GM21528 (cell line): ENCODE results near the gene KRTAP10-2.

Experiments
- ATAC-seq: cut with Tn5 transposase; IDR thresholded peaks from one replicate; pipeline ENCODE4 v1.9.1; 2021; ENCODE audit warnings: mild to moderate bottlenecking, moderate library complexity; ENCODE audit not compliant: unreplicated experiment, low FRiP score

Gene KRTAP10-2

DNA sequence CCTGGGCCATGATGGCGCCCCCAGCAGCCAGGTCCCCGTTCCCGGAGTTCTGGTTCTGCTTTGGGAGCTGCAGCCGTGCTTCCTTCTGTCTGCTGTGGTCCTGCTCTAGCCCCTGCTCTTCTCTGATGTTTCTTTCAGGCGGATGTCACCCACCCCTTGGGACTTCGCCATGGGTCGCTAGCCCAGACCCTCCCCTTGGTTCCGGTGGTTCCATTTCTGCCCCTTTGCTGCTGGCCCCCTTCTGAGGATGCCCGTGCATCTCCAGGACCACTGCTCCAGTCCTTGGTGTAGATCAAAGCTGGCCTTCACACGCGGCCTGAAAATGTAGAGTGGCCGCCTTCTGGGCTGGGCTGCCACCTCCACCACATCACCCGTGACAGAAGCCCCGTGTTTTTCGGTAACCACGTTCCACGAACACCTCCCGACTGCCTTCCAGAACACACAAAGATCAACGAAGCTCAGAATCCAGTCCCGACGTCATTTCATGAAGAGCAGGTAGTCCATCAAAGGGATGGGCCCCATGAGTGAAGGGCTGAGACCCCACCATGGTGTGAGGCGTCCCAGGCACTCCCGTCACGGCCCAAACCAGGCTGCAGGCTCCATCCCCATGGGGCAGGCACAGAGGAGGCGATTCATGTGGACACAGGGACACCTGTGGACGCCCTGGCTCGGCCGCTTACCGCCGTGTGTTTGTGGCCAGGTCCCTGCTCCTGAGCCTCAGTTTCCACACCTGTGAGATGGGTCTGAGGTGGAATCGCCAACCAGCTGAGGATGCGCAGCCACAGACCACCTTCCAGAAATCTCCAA, 35.7 kb downstream of the KRTAP10-2 start:
- ATAC-seq: no peak

DNA sequence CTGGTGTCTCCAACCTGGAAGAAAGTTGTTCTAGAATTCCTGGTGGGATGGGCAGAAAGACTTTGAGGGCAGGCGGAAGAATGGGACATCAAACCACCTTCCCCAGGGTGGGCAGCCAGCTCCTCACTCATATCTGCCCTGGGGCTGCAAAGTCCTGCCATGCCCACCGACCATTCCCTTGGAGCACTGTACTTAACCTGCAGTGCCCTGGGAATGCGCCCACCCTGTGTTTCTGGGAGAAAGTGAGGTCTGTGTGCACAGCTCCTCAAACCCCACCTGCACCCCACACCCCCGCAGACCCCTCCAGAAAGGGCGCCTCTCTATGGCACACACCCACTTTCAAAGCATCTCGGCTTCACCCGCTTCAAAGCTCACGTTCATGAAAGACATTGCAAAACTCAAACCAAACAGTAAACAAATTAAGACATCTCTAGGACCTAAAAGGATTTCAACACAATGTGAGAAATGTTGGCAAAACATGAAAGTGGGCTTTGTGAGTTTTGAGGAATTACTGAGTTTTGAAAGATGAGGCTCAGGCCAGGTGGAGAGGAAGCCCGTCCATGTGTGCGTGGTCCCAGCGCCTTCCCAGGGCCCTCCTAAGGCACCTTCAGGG, 36.5 kb downstream of the KRTAP10-2 start:
- ATAC-seq: no peak

DNA sequence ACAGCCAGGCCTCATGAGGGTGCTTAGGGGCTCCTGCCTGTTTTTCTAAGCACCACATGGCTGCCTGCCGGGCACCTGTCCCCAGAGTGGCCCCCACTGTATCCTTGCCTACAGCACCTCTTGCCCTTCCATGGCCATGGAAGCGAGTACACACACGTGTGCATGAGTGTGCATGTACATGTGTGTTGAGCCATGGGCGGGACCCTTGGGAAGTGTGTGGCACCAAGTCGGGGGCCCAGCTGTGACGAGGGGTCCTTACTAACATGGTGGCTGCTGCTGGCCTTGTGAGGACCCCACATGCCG, 37.1 kb downstream of the KRTAP10-2 start:
- ATAC-seq: no peak

DNA sequence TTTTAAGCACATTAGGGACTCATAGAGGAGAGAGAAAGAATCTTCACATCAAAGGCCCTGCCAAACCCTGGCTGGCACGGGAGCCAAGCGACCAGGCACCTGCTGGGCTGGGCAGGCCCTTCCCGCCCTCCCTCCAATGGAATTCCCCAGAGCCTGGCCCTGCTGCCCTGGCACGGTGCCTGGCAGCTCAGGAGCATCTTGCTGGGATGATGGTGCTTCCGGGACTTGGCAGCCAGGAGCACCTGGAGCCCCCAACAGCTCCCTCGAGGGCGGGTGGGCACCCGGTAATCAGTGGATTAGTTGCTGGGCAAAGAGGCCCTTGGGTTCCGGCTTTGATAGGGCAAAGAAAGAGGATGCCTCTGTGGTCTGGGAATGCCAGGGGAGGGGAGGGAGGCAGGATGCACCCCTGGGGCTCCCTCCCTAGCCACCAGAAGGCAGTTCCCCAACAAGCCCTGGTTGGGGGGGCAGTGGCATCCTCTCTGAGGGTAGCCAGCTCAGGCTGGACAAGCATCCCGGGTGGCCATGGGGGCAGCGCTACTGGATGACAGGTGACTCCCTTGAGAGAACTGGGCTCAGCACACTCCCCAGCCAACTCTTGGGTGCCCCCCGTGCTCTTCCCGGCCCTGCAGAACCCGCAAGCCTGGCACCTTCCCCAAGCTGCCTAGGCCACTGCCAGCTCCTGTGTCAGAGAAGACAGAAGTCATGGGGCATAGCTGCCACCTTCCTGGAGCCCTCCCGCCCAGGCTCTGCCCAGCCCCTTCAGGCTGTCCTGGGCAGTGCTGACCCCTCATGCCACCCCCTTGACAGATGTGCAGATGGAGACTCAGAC, 37.7 kb downstream of the KRTAP10-2 start:
- no peak for ATAC-seq

DNA sequence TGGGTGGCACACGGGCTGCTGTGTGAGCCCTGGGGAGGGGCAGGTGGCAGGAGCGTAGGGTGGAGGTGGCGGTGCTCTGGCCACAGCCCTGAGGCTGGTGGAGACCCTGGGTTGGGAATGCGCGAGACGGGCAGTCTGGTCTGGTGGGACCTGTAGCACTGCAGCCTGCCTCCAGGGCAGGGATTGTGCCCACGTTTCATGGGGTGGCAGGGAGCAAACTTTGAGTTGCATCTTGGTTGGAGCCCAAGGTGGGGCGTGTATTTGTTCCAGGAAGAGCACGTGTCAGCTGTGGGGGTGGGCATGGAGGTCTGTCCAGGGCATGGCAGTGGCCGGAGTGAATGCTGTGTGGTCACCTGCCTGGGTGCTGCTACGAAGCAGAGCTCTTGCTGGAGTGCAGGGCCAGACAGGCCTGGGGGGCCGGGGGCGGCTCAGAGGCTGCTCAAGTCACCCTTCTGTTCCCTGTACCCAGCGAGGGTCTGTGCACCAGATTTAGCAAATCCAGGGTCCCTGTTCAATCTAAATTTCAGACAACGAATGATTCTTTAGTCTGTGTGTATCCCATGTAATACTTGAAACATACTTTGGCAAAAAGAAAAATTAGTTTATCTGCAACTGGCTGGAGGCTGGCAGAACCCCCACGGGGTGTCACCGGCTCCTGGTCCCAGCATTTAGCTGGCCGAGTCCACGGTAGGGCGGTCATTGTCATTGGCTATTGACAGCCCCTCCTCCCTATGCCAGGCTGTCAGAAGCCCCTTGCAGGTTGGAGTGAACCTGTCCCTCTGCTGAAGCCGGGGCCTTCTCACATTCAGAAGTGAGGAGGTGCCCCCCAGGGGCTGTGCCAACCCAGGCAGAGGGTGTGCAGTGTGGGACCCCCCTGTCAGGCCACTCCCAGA, 38.6 kb downstream of the KRTAP10-2 start:
- ATAC-seq: no peak

DNA sequence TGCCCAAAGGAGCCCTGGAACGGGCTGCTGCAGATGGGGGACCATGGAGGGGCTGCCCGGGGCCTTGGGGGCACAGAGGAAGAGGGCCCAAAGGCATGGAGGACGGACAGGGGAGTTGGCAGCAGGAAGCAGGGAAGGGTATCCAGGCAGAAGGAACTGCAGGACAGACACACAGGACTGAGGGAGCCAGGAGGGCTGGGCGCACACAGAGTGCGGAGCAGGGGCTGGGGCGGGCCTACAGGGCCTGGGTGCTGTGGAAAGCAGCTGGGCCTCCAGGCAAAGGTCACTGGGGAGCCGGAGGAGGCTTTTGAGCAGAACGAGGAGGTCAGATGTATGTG, 39.4 kb downstream of the KRTAP10-2 start:
- ATAC-seq: no peak

DNA sequence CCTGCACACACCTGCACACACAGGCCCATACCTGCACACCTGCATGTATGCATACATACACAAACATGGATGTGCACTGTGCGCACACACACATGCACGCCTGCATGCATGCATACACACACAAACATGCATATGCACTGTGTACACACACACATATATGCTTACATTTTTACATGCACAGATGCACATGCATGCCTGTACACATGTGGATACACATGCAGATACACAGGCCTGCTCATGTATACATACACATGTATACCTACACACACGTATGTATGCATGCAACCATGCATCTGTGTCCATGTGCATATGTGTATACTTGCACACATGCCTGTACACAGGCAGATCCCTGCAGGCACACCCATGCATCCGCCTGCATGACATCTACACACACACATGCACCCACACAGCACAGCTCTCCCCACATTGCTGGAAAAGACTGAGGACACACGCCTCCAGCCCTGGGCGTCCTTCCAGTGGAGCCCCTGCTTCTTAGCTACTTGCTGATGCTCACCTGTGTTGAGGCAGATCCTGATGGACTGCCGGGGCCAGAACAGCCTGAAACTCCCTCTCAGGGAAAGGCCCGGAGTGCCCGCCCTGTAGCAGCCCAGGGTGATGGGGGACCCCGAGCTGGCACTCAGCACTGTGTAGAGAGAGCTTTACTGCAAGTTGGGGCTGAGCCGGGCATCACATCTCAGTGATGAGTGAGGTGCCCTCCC, 39.9 kb downstream of the KRTAP10-2 start:
- ATAC-seq: no peak

DNA sequence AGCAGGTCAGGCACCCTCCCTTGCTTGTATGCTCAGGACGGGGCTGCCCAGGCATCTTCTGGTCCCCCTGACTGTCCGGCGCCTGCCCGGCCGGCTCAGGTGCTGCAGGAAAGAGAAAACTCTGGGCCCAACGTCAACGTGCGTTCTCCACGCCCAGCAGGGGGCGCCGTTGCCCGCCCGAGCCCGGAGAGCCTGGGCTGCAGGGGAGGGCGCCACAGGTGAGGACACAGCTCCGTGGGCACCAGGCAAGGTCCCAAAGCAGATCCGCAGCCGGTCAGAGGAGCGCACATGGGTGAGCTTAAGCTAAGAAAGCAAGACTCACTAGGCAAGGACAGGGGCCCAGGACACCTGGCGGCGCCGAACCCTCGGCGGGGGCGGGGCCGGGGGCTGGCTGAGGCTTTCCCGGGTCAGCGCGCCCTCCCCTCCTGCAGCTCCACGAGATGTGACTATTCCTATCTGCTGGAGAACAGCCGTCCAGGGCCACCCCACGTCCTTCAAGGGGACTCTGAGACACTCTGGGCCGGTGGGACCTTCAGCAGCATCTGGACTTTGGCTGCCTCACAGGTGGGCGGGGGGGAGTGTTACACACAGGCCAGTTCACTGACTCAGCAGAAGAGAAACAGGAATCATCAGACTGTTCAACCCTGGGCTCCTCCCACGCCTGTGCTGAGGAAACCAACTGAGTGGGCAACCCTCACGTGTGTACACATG, 40.6 kb downstream of the KRTAP10-2 start:
- no peak for ATAC-seq

DNA sequence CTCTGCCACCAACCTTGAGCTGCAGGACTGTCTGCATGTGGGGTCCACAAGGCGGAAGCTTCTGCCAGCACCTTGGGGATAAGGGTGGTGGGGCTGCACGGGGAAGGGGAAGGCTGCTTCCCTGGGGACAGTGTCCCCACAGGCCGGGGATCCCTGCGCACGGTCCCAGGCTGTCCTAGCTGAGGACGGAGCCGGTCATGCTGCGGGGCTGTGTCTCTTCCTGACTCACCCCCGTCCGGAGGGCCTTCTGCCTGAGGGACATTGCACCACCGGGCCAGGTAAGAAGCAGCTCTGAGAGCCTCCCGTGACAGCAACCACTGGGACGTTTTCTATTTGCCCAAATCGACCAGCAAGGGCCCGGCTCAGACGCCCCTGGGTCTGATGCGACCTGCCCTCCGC, 41.2 kb downstream of the KRTAP10-2 start:
- no peak for ATAC-seq

DNA sequence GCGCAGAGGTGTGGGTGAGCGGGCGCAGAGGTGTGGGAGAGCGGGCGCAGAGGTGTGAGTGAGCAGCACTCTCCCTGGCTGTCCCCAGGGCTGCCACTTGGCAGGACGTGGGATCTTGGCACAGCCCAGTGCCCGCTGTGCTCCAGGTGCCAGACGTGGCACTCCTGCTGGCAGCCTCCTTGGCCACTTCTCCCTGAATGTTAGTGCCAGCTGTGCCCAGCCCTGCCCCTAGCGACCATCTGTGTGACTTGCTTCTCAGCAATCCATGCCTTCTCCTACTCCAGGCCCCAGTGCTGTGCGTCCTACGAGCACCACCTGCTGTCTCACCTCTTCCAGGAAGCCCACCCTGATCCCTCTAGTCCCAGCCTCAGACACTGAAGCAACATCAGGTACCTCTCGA, 41.8 kb downstream of the KRTAP10-2 start:
- no peak for ATAC-seq

DNA sequence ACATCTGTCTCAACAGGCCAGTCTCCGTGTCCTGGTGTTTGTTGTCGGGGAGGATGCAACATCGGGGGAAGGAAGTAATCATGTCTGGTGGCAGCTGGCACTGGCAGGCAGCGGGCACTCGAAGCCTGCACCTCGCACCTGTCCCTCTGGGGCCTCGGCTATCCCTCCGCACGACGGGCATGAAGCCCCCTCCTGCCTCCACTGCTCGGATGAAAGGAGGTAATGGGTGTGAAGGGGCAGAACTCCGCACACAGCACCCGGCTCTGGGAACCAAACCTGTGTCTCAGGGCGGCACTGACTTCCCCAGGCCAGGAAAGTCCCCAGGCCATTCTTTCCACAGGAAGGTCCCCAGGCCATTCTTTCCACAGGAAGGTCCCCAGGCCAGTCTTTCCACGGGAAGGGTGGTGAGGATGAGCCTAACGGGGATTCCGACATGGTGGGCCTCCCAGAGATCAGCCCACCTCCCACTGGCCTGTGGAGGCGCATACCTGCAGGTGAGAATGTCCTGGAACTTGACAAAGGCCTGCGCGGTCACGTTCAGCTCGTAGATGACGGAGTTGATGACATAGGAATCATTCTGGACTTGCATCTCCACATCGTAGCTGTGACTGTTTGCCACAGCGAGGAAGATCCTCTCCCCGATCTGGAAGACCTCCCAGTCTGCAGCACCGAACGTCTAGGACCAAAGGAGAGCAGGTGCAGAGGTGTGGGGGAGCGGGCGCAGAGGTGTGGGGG, 42.4 kb downstream of the KRTAP10-2 start:
- no peak for ATAC-seq

DNA sequence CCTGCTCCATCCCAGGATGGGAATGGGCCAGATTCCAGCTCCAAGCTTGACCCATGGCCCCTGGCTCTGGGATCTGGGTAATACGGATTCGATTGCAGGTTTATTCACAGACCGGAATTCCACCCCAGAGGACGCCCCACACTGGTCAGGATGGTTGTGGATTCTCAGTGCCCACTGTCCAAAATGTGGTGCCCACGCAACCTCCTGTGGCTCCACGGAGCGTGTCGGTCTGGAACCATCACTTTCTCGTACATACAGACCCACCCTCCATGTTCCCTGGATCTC, 42.9 kb downstream of the KRTAP10-2 start:
- ATAC-seq: no peak

DNA sequence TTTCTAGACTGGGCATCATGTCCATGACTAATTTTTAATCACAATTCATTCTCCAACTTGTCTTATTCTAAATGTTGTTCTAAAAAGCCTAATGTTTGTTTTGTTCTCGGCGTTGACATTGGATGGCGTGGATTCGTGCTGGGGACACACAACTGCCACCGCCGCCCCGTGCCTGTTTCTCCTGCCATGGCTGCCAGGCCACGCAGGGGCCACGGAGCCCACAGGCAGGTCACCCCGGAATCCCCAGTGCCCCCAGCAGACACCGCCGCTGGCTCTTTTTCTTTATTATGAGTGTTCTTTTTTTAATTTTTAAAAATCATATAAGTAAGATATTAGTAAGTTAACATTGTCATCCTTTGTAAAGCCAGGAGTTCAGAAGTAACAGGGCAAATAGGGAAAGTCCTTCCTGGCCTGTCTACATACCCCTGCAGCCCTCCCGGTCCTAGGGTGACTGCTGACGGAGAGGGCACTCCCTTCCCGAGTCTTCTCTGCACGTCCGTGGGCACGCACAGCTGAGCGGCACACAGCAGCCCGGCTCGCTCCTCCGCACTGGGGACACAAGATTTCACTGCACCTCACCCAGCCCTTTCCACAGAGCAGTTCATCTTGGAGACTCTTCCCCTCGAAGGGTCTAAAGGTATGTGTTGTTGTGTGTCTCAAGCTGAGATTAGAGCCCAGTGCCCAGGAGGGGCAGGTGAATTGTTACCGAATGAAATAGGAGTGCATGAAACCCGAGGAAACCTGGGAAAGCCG, 43.5 kb downstream of the KRTAP10-2 start:
- ATAC-seq: no peak

DNA sequence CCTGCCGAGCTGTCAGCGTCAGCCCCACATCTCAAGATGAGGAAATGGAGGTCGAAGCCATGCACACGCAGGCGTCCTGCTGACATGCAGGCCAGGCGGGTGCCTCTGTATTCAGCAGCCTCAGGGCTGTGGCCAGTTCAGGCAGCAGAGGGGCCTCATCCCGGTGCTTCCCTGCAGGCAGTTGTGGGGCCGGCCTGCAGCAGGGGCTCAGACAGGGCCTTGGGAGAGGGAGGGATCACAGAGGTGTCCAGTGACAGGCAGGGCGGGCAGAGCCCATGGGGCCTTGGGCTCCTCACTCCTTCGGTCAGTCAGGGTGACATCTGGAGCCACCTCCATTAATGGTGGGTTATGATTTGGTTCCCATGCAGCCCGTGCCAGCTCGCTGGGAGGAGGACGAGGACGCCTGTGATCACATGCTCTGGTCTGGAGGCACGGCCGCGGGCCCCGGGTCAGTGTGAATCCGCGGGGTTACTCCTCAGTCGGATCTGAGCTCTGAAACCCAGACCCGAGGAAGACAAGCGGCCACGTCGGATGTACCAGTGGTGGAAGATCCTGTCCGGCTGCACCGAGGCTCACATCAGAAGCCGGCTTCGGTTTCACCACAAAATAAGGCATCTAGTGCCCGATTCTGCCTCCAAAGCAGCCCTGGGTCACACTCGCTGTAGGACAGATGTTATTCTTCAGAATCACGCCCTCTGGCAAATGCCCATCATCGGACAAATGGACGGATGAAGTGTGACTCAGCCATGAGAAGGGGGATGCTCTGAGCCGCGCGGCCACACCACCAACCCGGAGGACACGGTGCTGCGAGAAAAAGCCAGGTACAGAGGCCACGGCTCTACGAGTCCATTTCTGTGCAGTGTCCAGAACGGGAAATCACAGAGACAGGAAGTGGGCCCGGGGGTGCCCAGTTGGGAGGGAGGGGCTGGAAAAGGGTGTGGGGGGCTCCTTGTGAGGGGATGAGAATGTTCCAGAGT, 44.7 kb downstream of the KRTAP10-2 start:
- no peak for ATAC-seq

DNA sequence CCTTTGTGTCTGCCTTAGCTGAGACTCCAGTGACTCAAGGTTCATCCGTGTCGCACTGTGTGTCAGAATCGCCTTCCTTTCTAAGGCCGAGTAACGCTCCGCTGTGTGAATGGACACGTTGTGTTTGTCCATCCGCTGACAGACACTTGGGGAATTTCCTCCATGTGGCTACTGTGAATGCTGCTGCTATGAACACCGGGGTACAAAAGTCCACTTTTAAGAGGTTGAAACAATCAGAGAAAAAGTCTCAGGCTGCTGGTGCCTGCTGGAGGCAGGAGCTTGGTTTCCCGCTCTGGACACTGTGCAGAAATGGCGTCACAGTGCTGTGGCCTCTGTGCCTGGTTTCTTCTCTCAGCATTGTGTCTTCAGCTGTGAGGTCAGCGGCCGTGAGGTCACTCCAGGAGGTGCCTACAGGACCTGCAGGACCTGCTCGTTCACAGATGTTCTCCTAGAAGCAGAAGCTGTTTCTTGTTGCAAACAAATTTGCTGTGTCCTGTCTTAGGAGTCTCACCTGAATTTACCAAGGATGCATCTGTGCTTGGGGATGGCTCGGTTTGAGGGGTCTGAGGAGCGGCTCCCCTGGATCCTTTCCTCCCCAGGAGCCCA, 45.5 kb downstream of the KRTAP10-2 start:
- ATAC-seq: no peak

DNA sequence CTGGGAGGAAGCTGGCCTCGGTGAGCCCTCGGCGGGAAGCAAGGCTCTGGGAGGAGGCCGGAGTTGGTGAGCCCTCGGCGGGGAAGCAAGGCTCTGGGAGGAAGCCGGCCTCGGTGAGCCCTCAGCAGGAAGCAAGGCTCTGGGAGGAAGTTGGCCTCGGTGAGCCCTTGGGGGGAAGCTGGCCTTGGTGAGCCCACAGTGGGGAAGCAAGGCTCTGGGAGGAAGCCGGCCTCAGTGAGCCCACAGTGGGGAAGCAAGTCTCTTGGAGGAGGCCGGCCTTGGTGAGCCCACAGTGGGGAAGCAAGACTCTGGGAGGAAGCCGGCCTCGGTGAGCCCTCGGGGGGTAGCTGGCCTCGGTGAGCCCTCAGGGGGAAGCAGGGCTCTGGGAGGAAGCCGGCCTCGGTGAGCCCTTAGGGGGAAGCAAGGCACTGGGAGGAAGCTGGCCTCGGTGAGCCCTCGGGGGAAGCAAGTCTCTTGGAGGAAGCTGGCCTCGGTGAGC, 47.4 kb downstream of the KRTAP10-2 start:
- ATAC-seq: no peak
